Erythroblast (primary cell): Measurements from ENCODE around the gene HSFX3.
"Not testable (repeated sequence)": the region's sequence is repeated elsewhere in the genome, so short reads cannot be mapped to it uniquely, and the experiment has no call there.

Experiments
- DNase-seq, 2 experiments: peaks; one replicate each; lab custom pipeline; 2025; lab: John Stamatoyannopoulos, UW
- GATA1 ChIP-seq: IDR thresholded peaks from 2 replicates; pipeline ENCODE4 v1.6.1; 2011; ENCODE audit warnings: low read depth, mild to moderate bottlenecking, control low read depth, low read length, moderate library complexity
- POLR2A ChIP-seq: IDR thresholded peaks from 2 replicates; pipeline ENCODE4 v1.6.1; 2011; ENCODE audit warnings: mild to moderate bottlenecking, low read length

HSFX3 gene, protein sequence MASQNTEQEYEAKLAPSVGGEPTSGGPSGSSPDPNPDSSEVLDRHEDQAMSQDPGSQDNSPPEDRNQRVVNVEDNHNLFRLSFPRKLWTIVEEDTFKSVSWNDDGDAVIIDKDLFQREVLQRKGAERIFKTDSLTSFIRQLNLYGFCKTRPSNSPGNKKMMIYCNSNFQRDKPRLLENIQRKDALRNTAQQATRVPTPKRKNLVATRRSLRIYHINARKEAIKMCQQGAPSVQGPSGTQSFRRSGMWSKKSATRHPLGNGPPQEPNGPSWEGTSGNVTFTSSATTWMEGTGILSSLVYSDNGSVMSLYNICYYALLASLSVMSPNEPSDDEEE

DNA sequence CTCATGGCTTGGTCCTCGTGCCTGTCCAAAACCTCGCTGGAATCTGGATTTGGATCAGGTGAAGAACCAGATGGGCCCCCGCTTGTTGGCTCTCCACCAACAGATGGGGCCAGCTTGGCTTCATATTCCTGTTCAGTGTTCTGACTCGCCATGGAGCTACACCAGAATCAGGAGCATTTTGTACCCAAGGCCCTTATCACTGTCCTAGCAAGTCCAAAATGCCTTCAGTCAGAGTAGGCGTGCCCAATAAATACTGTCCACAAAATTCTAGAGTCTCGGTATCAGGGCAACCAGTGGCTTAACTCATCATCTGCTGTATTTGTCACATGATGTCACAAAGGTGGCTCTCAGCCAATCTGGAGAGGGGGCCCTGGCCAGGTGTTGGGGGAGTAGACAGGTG, at the start of gene HSFX3:
HSFX3 (minus strand) TSS at position 224 of the 400 bp plus-strand sequence; CDS start at position 152, 72 bp downstream.
- not testable (repeated sequence) for DNase-seq

DNA sequence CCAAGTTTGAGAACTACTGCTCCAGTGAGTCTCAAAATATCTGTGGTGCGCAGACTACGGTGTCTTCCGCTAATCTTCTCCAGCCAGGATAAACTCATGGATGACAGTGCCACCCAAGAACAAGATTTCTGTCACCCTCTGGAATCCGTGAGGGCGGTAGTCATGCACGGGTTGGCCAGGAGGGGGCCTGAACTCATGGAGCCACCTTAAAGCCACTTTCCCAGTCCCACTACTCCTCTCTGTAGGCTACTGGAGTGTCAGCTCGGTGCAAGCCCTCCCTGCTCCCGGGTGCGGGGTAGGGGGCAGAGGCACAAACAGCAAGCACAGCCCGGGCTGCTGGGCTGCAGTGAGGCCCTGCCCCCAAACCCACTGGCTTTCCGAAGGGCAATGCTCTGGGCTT, 48.9 kb upstream of the HSFX3 start:
- DNase-seq, result not testable (repeated sequence)

DNA sequence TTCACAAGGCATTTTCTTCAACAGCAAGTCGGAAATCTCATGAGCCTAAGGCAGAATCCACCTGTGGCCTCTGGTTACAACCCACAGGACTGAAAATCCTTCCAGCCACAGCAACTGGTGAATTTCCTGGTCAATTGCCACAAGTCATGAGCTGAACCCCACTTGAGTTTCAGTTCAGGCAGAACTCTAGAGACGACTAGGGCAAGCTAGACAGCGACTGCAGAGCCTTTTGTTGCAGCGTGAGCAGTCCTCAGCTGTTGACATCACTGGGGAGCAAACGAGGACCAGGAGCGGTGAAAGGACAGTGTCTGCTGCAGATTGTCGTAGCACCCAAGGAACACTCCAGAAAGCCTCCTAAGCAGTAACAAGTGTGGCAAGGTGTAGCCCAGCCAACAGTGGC, 46.2 kb upstream of the HSFX3 start:
- DNase-seq, result not testable (repeated sequence)

DNA sequence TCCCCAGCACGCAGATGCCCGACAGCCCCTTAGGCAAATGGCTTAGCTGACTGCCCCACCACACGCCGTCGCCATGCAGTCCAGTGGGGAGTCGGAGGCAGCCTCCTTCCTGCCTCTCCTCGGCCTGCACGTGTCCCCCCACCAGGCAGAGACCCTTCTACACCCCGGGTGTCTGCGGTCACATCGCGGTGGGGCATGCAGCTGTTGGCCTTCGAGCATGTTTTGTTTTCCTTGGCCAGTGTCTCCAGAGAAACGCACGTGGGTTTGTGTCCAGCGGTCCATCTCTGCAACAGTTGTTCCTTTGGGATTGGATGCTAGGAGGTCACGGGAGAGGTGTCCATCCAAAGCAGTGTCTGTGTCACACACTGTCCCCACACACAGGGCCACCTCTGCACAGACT, 45.5 kb upstream of the HSFX3 start, which contains the start of gene HSFX2:
HSFX2 (minus strand) TSS at position 101 of the 400 bp plus-strand sequence. CDS start 614 bp downstream, outside the sequence.
- DNase-seq, result not testable (repeated sequence)

DNA sequence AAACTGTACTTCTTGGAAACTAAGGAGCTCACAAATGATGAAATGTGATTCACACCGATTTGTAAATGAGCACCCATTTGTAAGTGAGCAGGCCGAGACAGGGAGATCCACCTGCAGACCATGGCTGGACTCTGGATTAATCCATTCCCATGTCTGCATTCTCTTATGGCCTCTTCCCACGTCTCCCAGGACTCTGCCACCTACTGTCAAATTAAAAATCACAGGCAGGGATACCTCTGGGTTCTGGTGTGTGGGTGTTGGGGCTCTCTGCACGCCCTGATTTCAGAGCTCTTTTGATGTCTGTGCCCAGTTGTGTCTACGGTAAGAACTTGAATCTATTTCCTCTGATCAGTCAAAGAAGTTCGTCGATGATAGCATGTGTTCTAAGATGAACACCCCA, 41.3 kb upstream of the HSFX3 start:
- not testable (repeated sequence) for DNase-seq

DNA sequence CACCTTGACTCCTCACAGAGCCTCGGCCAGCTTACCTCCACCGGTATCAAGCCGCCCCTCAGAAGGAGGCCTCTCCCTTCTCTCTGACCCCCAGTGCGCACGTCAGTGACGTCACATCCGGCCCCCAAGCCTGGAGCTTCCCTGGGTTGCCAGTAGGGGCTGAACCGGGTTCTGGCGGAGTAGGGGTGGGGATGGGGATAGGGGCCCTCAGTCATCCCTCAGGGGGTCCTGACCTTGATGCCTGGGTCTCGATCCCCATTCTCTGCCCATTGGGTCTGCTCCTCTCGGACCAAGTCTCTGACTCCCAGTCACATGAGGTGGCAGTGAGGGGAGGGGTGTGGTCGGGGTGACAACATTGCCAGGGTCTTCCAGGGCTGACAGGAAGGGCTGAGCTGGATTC, 37.6 kb upstream of the HSFX3 start, which contains the start of gene MAGEA9B:
MAGEA9B (minus strand) TSS at position 101 of the 400 bp plus-strand sequence. CDS start 4,280 bp downstream, outside the sequence.
- DNase-seq, result not testable (repeated sequence)

DNA sequence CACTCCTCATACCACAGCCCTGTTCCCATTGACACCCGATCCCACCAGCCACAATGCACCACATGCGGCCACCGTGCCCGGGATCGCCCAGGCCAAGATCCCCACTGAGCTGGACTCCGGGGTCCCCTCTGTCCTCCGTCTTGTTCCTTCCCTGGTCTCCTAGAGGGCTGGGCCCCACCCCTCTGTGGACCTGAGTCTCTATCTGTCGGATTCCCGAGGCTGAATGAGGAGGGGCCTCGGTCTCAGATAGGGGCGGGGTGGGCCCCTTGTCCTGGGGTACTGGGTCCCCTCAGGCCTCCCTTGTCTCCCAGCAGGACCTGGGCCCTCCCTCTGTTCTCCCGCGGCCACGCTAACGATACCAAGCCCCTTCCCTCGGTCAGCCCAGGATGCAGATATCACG, 35.9 kb upstream of the HSFX3 start:
- DNase-seq, result not testable (repeated sequence)

DNA sequence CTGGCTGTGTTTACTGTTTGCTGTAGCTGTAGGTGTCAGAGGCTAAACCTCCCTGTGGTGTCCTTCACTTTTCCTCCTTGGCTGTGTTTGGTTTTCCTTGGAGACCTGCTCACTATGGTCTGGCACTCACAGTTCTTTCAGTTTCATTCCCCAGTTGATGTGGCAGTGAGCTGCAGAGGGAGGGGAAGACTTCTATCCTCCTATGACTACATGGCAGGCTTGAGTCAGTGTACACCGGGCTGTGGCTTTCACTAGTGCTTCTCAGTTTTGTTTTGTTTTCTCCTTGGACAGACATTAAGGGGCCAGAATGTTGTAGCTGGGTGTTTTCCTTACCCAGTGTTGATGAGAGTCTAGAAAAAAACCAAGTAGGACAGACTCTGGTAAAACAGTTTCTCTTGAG, 23.7 kb upstream of the HSFX3 start:
- DNase-seq, result not testable (repeated sequence)

DNA sequence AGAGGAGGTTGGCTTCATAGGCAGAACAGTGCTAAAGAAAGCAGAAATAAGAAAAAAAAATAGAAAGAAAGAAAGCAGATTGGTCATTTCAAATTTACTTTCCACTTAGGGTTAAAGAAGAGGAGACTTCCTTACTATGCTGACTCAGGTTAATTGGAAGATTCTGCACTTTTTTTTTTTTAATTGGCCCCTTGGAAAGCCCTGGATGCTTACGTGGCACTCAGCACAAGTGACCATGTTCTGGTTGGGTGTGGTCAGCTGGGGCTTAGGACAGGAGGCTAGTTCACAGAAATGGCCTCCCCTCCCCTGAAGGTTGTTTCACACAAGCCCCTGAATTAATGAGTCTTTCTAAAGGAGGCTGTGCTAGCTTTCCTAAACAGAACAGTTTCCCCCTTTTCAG, 23.0 kb upstream of the HSFX3 start:
- DNase-seq, result no peak
- TF ChIP-seq POLR2A, result no peak
- no peak for TF ChIP-seq GATA1

DNA sequence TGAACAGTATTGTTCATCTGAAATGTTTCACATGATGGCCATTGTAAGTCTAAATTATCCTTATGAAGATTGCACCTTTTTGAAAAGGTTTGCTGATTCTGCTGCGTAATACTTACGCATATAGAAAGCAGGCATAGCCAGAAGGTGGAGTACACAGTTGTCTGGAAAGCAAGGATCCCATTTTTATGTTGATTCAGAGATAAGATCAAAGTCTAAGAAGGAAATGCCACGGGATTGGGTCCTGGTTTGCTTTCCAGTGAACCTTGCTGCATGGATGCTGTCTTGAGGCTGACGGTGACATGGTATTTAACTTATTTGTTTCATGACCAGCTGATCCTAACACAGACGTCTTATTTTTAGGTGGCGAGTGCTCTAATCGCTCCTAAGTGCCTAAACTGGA, 22.0 kb upstream of the HSFX3 start:
- TF ChIP-seq GATA1, result no peak
- TF ChIP-seq POLR2A, result no peak
- DNase-seq, result no peak

DNA sequence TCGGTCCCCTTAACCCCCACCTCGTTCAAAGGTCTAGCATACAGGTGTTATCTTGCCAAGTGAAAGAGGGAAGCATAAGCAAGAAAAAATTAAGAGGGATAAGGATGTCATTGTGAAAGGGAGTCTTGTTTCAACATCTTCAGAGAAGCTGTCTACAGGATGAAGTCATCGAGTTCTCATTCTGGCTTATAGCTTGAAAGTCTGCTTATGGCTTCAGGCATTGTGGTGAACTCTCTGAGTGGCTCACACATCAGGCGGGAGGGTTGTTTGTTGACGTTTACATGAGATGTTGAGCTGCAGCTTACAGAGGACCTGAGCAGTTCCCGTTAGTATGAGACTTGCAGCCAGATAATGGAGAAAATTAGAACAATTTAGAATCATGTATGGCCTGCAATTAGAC, 20.9 kb upstream of the HSFX3 start:
- DNase-seq, result no peak
- TF ChIP-seq GATA1 (no peak), POLR2A (no peak)

DNA sequence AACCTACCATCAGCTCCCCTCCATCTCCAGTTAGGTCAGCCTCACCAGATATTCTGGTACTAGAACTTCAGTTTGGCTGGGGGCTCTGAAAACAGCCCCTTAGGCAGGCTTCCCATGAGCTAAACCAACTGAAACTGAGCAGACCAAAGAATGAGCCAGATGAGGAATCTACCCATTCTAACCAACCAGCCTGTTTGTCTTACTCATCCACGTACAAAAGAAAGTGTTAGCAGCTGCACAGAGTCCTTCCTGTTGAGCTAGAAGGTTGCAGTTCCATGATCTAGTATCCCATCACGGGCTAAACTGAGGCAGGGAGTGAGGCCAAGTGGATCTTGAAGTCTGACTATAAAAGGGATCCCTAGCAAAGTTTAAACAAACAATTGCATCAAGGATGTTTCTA, 20.0 kb upstream of the HSFX3 start:
- TF ChIP-seq GATA1, result no peak
- TF ChIP-seq POLR2A, result no peak
- no peak for DNase-seq

DNA sequence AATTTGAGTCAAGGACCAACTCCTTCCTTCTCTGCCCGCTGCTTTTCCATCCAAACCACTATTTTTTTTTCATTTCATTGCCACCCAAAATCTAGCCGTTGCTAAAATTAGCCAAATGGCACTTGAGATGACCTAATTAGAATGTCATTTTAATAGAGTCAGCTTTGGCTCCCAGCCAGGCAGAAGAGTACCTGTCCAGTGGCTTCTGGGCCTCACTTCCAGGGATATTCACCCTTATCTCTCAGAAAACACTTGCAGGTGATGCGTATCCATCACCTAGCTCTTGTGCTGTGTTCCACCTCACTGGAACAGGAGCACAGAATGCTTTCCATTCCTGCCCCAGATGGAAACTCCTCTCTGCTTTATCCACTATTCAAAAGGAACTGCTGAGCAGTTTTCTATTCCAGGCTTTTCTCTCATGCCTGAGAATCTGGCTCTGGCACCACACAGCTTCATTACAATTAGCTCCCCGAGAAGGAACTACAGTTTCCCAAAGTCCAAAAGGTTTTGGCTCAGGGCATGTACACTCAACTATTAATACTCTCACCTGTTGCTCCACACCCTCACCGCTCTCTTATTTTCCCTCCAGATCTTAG, 19.1 kb upstream of the HSFX3 start:
- TF ChIP-seq POLR2A (no peak), GATA1 (no peak)
- DNase-seq, result no peak

DNA sequence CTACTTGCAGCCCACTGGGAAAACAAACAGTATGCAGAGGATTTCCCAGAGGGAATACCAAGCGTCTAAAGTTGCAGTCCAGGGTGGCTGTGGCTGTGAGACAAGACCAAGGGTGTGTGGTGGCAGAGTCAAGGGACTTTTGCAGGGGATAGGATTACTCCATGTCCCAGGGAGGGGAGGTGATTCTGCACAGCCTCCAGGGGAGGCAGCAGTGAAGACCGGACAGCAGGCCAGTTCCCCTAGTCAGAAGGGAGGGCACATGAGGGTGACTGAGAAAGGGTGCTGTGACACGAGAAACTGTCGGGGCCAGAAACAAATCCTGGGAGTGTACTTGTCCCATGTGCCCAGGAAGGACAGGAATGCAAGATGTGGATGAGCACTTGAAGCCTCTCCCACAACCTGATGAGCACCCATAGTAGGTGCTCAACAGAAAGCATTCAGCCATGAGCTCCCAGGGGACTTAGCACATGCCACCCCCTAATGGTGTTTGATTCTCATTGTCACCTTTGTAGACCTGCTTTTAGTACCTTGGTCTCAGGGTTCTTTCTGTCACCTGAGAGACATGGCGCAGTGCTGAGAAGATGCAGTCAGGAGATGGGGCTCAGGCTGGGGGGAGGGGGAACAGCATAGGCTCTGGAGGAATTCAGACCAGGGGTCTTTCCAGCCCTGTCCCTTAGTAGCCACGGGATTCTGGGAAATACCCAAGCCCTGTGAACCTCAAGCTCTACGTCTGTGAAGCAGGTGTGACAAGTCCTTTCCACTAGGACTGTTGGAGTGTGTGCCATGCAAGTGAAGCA, 18.1 kb upstream of the HSFX3 start:
- no peak for DNase-seq
- TF ChIP-seq POLR2A (no peak), GATA1 (no peak)

DNA sequence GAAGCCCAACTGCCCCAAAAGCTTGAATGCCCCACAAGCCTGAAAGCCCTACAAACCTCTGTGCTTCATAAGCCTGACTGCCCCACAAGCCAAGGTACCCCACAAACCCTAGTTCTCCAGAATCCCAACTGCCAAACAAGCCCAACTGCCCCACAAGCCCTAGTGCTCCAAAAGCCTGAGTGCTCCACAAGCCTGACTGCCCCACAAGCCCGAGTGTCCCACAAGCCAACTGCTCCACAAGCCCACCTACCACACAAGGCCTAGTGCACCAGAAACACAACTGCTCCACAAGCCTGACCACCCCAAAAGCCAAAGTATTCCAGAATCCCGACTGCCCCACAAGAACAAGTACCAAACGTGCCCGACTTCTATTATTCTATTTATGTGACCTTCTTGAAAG, 13.6 kb upstream of the HSFX3 start:
- no peak for DNase-seq
- TF ChIP-seq POLR2A, result no peak
- TF ChIP-seq GATA1, result no peak

DNA sequence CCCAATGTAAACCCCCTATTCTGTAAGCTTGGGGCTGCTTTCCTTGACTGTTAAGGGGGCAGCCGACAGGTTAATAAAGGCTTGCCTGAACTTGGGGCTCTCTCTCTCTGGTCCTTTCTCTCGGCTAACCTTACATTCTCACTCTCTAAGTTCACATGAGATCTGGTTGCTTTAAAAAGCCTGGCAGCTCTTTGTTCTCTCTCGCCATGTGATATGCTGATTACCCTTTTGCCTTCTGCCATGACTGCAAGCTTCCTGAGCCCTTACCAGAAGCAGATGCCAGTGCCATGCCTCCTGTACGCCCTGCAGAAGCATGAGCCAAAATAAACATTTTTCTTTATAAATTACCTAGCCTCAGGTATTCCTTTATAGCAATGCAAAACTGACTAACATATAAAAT, 5.5 kb upstream of the HSFX3 start:
- DNase-seq, result not testable (repeated sequence)

DNA sequence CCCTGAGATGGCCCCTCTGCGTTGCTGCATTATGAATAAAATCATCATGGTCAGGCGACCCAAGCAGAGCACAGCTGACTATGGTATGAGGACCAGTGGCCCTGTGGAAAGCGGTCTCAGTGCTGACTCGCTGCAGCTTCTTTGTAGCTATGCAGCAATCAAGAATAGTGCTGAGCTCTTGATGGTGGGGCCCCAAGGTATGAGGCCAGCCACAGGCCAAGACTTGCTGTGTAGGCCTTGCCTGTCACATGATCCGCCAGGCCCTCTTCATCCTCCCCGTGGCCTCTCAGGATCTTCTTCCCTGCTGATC, 2.2 kb upstream of the HSFX3 start:
- not testable (repeated sequence) for DNase-seq

DNA sequence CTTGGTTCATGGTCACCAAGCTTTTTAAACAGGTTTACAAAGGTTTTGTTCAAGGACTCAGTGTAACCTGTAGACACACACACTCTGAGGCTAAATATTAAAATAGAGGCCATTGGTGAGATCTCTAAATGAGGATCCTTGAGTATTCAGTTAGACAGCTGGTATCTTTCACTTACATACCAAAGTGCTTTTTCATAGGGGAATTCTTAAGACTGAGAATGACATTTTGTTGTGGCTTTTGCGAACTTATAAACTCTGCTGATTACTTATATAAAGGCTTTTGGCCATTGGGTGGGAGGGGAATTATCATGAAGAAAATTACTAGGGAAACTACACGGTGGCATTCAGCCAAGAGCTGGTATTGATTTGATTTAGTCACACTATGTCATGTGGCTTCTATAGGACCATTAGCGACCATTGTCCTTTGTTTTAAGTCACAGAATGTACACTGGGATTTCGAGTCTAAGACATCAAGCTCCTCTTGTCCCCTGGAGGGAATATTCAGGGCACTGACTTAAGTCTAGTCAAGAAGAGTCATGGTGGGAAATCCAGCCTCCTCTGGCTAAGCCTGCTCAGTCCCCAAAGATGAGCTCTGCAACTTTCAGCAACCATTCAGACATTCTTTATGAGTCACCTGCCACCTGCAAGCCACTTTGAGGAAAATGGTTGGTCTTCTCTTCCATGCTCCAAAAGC, 1.7 kb upstream of the HSFX3 start:
- DNase-seq, result not testable (repeated sequence)

DNA sequence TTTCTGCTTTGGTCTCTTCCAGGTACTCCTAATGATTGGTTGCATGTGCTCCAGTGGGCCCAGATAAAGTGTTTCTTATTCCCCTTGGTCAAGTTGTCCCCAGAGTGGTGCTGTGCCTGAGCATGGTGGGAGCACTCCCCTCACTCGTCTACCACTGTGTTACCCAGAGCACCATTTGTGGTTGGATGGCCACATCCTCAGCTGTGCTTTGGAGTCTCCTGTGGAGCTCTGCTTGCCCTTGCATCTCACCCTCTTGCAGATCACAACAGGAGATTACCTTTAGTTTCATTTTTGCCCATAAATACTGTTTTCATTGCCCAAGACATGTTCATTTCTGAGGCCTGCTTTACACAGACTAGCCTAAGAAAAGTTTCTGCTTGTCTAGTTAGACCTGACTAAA, 730 bp upstream of the HSFX3 start:
- not testable (repeated sequence) for DNase-seq

DNA sequence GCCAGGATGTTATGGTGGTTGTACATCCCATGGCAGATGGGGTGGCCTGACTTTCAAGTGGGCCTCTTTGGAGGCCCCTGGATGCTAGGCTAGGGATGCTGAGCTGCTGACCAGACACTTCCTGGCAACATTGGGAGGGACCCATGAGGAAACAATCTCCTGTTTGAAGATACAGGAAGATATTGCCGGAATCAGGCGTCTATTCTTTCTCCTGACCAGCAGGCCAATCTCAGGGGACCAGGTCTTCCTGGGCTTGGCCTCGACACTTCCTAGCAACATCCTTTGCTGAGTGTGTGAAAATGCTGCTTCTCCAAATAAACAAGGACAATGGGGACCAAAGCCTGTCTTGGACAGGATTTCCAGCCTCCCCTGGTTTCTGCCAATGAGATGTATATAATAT, 1.9 kb downstream of the HSFX3 start:
- not testable (repeated sequence) for DNase-seq
